Upper lobe of left lung (tissue), 4 donors: ENCODE data around the gene NBAS.

ENCODE experiments used
- CTCF ChIP-seq, 6 experiments: fragments of 450-650 bp in 4 of 6; fragments of 200-600 bp in 2 of 6; sonication (generic) in 2 of 6; IDR thresholded peaks; one replicate each; pipeline ENCODE4 v1.5.1; 2016 to 2019; ENCODE audit warnings: antibody characterized with exemption in 6 of 6
- EP300 ChIP-seq, 4 donors: sonication (generic); formaldehyde crosslinking; IDR thresholded peaks; one replicate each; pipeline ENCODE4 v1.5.1; 2017; ENCODE audit warnings: antibody characterized with exemption in 4 of 4, control low read depth in 2 of 4
- POLR2A ChIP-seq, 4 donors: fragments of 450-650 bp; IDR thresholded peaks; one replicate each; pipeline ENCODE4 v1.5.1; 2016 to 2017; ENCODE audit warnings: antibody characterized with exemption in 4 of 4, mild to moderate bottlenecking in 2 of 4

- no peak for TF ChIP-seq POLR2A (IDR thresholded peaks at IDR 0.05)
- no peak for TF ChIP-seq CTCF (IDR thresholded peaks at IDR 0.05)
- TF ChIP-seq EP300 (IDR thresholded peaks at IDR 0.05) = no peak
Measured at GRCh38 chr2:15377202-15377601, 183.9 kb downstream of the NBAS start.
